ENCODE results near the gene PSMD12.
"Not testable (repeated sequence)": the region's sequence is repeated elsewhere in the genome, so short reads cannot be mapped to it uniquely, and the experiment has no call there.

The PSMD12 gene

GRCh38 chr17:67353161-67353560 lies 13.2 kb downstream of the PSMD12 start:
- no peak for DNase-seq

GRCh38 chr17:67349420-67349819 lies 17.0 kb downstream of the PSMD12 start:
- DNase-seq: no peak

DNA sequence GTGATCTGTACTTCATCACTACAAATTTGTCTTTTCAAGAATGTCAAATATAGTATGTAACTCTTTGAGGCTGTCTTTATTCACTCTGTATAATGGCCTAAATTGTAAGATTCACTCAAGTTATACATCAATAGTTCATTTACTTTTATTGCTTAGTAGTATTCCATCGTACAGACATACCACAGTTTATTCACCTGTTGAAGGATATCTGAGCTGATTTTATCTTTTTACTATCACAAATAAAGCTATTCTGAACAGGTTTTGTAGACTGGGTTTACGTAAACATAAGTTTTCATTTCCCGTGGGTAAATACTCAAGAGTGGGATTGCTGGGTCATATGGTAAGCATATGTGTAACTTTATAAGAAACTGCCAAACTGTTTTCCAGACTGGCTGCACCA lies 18.6 kb downstream of the PSMD12 start:
- no peak for DNase-seq

GRCh38 chr17:67343237-67343636 lies 23.1 kb downstream of the PSMD12 start:
- DNase-seq: no peak

GRCh38 chr17:67338353-67338752 lies 28.0 kb downstream of the PSMD12 start:
- DNase-seq: not testable (repeated sequence)

DNA sequence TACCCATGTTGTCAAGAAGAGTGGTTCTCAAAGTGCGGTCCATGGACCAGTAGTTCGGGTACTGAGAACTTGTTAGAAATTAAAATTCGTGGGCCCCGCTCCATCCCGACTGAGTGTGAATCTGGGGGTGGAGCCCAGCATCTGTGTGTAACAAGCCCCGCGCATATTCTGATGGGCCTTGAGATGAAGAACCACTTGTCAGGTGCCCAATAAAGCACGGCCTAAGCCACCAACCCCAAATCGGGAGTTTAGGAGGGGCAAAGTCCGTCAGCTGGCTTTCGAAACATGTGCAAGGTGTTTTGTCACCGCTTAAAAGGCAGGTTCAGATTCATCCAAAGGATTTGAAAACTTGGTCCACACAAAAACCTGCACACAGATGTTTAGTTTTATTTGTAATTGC lies 29.5 kb downstream of the PSMD12 start:
- DNase-seq: no peak

- no peak for DNase-seq
These were observed 31.0 kb downstream of the PSMD12 start for GRCh38 chr17:67335245-67335835.

DNA sequence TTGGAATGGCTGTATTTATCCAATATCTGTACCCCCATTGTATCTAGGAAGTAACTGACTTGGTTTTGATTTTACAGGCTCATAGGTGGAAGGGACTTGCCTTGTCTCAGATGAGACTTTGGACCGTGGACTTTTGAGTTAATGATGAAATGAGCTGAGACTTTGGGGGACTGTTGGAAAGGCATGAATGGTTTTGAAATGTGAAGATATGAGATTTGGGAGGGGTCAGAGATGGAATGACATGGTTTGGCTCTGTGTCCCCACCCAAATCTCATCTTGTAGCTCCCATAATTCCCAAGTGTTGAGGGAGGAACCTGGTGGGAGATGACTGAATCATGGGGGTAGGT lies 34.2 kb downstream of the PSMD12 start:
- not testable (repeated sequence) for DNase-seq

DNA sequence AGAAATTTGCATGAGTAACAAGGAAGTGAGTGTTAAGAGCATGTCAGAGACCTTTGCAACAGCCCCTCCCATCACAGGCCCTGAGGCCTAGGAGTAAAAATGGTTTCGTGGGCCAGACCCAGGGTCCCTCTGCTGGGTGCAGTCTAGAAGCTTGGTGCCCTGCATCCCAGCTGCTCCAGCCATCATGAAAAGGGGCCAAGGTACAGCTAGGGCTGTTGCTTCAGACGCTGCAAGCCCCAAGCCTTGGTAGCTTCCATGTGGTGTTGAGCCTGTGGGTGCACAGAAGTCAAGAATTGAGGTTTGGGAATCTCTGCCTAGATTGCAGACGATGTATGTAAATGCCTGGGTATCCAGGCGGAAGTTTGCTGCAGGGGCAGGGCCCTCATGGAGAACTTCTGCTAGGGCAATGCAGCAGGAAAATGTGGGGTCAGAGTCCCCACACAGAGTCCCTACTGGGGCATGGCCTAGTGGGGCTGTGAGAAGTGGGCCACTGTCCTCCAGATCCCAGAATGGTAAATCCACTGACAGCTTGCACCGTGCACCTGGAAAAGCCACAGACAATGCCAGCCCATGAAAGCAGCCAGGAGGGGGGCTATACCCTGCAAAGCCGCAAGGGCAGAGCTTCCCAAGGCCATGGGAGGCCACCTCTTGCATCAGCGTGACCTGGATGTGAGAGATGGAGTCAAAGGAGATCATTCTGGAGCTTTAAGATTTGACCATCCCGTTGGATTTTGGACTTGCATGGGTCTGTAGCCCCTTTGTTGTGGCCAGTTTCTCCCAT lies 34.8 kb downstream of the PSMD12 start:
- DNase-seq: not testable (repeated sequence)

- no peak for DNase-seq
These were observed 38.4 kb downstream of the PSMD12 start for GRCh38 chr17:67328026-67328425.

GRCh38 chr17:67326959-67327745 lies 39.2 kb downstream of the PSMD12 start:
- not testable (repeated sequence) for DNase-seq

- no peak for DNase-seq
These were observed 39.9 kb downstream of the PSMD12 start for GRCh38 chr17:67326440-67326839.

DNA sequence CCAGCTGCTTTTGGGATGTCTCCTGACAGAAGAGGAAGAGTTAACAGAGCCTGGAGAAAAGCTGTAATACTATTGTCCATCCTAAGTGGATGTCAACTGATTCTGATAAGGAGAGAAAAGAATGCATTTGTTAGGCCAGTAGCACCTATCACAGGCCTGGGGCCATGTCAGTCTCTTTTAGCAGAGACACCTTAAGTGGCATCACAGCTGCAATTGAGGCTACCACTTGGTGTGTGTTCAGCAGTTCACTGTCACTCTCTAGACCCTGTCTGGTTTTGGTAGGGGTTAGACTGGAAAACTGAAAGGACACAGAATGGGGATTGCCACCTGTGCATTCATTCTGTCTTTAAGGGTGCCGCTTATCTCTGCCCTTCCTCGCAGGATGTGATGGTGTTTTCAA lies 42.0 kb downstream of the PSMD12 start:
- no peak for DNase-seq

GRCh38 chr17:67323445-67323844 lies 42.9 kb downstream of the PSMD12 start:
- DNase-seq: no peak

- no peak for DNase-seq
These were observed 44.2 kb downstream of the PSMD12 start for GRCh38 chr17:67322042-67322787.

GRCh38 chr17:67321486-67321885 lies 44.9 kb downstream of the PSMD12 start:
- not testable (repeated sequence) for DNase-seq

- no peak for DNase-seq
These were observed 49.6 kb downstream of the PSMD12 start for GRCh38 chr17:67316781-67317180.

GRCh38 chr17:67315865-67316264 lies 50.5 kb downstream of the PSMD12 start:
- no peak for DNase-seq

DNA sequence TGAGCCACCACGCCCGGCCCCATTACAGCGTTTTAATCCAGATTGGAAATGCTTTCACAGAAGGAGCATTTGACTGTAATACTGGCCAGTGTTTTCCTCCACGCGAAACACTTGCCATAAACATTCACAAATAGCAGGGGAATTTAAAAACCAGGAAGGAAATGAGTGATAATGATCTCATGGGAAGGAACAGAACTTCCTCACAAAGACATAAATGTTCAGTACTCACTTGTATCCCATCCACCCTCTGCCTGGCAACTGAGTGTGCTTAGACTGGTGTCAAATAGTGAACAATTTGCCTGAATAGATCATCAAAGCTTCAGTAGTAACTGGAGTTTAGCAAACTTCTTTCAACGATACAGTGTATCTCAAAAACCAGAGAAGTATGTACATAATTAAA lies 54.1 kb downstream of the PSMD12 start:
- no peak for DNase-seq

- no peak for DNase-seq
These were observed 54.8 kb downstream of the PSMD12 start for GRCh38 chr17:67311575-67311974.

DNA sequence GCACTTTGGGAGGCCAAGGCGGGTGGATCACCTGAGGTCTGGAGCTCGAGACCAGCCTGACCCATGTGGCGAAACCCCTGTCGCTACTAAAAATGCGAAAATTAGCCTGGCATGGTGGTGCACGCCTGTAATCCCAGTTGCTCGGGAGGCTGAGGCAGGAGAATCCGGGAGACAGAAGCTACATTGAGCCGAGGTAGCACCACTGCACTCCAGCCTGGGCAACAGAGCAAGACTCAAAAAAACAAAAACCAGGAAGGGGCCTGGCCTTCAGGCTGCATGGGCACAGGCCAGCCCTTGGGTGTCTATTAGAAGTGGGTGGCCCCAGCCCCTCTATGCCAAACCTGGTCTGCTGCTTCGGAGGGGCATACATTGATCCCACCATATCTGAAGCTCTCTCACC lies 56.0 kb downstream of the PSMD12 start:
- no peak for DNase-seq

DNA sequence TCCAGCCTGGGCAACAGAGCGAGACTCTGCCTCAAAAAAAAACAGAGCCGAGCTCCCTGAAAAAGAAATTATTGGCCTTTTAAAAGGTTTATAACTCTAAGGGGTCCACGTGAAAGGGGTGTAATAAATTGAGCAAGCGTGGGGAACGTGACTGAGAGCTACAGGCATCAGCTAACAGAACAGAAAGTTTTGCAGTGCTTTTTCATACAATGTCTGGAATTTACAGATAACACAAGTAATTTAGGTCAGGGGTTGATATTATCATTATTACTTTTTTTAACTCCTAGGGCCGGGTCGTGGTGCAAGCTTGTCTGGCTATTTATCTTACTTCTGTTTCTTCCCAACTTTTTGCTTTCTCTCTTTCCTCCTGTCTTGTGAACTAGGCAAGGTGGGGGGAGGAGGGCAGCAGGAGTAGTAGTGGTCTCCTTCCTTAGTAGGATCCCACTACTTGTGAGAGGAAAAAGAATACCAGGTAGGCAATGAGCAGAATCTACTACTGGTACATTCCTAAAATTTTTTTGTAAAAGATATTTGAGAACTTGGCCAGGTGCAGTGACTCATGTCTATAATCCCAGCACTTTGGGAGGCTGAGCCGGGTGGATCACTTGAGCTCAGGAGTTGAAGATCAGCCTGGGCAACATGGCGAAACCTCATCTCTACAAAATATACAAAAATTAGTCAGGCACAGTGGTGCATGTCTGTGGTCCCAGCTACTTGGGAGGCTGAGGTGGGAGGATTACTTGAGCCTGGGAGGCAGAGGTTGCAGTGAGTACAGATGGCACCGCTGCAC lies 60.7 kb downstream of the PSMD12 start:
- not testable (repeated sequence) for DNase-seq

Measured in amniotic stem cell (primary cell).